ENCODE data around the gene MADD.

The MADD gene

GRCh38 chr11:47359162-47359561 is 89.2 kb downstream of the MADD start:
- POLR2A ChIA-PET = interaction anchor here (0.9 to 1.6 kb wide), 7 partner anchors 14 to 67 kb away, joined by 3 to 9 read pairs (median 4); partner anchors contain the start of genes PSMC3 and SPI1
- Histone ChIP-seq H3K4me1 (ENCODE audit: control extremely low read depth in 1 of 4, control insufficient read depth in 4 of 4, insufficient read depth in 4 of 4, low read length in 3 of 4) (peaks cover 6 to 45% (median 36%) of the 10 kb centered on the region in 4 experiments), H3K36me3 (ENCODE audit: control insufficient read depth in 4 of 4, insufficient read depth in 4 of 4, low read length in 3 of 4) (peaks cover 7 to 63% (median 19%) of the 10 kb centered on the region in 4 experiments), H3K27ac (ENCODE audit: insufficient read depth in 1 of 2, low read depth in 1 of 2, low read length in 2 of 2, poor library complexity in 1 of 2, severe bottlenecking in 2 of 2) (peak overlapping the region; percentile 81 to 86), H3K9me3 (ENCODE audit: control extremely low read depth in 1 of 5, control insufficient read depth in 4 of 5, insufficient read depth in 2 of 5, low read depth in 1 of 5, low read length in 4 of 5) (no peaks in the 10 kb centered on the region), H3K4me3 (ENCODE audit: control insufficient read depth in 1 of 7, extremely low read depth in 1 of 7, insufficient read depth in 4 of 7, low read depth in 2 of 7, low read length in 6 of 7) (peak overlapping the region in 1 of 7 experiments; percentile 28), H3K27me3 (replicated peaks in 2 of 5; ENCODE audit: control insufficient read depth in 4 of 5, insufficient read depth in 5 of 5, low read length in 4 of 5) (no peaks in the 10 kb centered on the region)
- no peak for DNase-seq
- 83% methylated on average over 5 of the region's 7 CpGs for WGBS (ENCODE audit: insufficient coverage)
- CTCF ChIA-PET = interaction anchor here (0.9 to 6.6 kb wide), 9 partner anchors 10 to 180 kb away, joined by 3 to 65 read pairs (median 12); partner anchors contain the start of genes SLC39A13 and SPI1

GRCh38 chr11:47359586-47359985 is 89.7 kb downstream of the MADD start:
- no peaks in the 10 kb centered on the region for H3K9me3 ChIP-seq (ENCODE audit: control extremely low read depth in 1 of 5, control insufficient read depth in 4 of 5, insufficient read depth in 2 of 5, low read depth in 1 of 5, low read length in 4 of 5)
- peak; percentile 74 to 96 (median 94) for DNase-seq
- H3K4me1 ChIP-seq (ENCODE audit: control extremely low read depth in 1 of 4, control insufficient read depth in 4 of 4, insufficient read depth in 4 of 4, low read length in 3 of 4) = peaks cover 6 to 45% (median 36%) of the 10 kb centered on the region in 4 experiments
- ChIA-PET CTCF (interaction anchor here (0.9 to 6.6 kb wide), 10 partner anchors 9 to 180 kb away, joined by 3 to 65 read pairs (median 10); partner anchors contain the start of genes SLC39A13 and SPI1), POLR2A (interaction anchor here (0.6 to 1.6 kb wide), 8 partner anchors 13 to 66 kb away, joined by 3 to 9 read pairs (median 4); partner anchors contain the start of genes PSMC3 and SPI1)
- H3K4me3 ChIP-seq (ENCODE audit: control insufficient read depth in 1 of 7, extremely low read depth in 1 of 7, insufficient read depth in 4 of 7, low read depth in 2 of 7, low read length in 6 of 7) = peak overlapping the region in 2 of 7 experiments; percentile 13 to 28
- peak overlapping the region; percentile 81 to 86 for H3K27ac ChIP-seq (ENCODE audit: insufficient read depth in 1 of 2, low read depth in 1 of 2, low read length in 2 of 2, poor library complexity in 1 of 2, severe bottlenecking in 2 of 2)
- WGBS (ENCODE audit: insufficient coverage) = 13% methylated on average over 15 of the region's 17 CpGs
- H3K27me3 ChIP-seq (replicated peaks in 2 of 5; ENCODE audit: control insufficient read depth in 4 of 5, insufficient read depth in 5 of 5, low read length in 4 of 5) = no peaks in the 10 kb centered on the region
- peaks cover 7 to 63% (median 20%) of the 10 kb centered on the region in 4 experiments for H3K36me3 ChIP-seq (ENCODE audit: control insufficient read depth in 4 of 4, insufficient read depth in 4 of 4, low read length in 3 of 4)

DNA sequence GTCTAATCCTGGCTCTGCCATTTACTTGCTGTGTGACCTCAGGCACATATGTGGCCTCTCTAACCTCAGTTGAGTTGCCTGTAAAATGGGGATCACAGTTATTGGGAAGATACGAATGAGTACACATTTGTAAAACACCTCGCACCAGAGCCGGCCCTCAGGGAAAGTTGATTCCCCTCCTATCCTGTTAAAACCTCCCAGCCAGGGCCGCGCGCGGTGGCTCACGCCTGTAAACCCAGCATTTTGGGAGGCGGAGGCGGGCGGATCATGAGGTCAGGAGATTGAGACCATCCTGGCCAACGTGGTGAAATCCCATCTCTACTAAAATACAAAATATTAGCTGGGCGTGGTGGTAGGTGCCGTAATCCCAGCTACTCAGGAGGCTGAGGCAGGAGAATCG is 90.4 kb downstream of the MADD start:
- WGBS (ENCODE audit: insufficient coverage) = 98% methylated on average over 11 of the region's 15 CpGs
- peaks cover 6 to 45% (median 36%) of the 10 kb centered on the region in 4 experiments for H3K4me1 ChIP-seq (ENCODE audit: control extremely low read depth in 1 of 4, control insufficient read depth in 4 of 4, insufficient read depth in 4 of 4, low read length in 3 of 4)
- no peaks in the 10 kb centered on the region for H3K9me3 ChIP-seq (ENCODE audit: control extremely low read depth in 1 of 5, control insufficient read depth in 4 of 5, insufficient read depth in 2 of 5, low read depth in 1 of 5, low read length in 4 of 5)
- CTCF ChIA-PET = interaction anchor here (0.7 to 6.6 kb wide), 12 partner anchors 9 to 181 kb away, joined by 3 to 65 read pairs (median 7); partner anchors contain the start of genes SLC39A13 and SPI1
- peak overlapping the region in 1 of 2 experiments; percentile 31 for H3K27ac ChIP-seq (ENCODE audit: insufficient read depth in 1 of 2, low read depth in 1 of 2, low read length in 2 of 2, poor library complexity in 1 of 2, severe bottlenecking in 2 of 2)
- POLR2A ChIA-PET = interaction anchor here (0.6 to 1.6 kb wide), 5 partner anchors 13 to 48 kb away, joined by 3 to 6 read pairs (median 3); partner anchors contain the start of genes SLC39A13 and SPI1
- H3K36me3 ChIP-seq (ENCODE audit: control insufficient read depth in 4 of 4, insufficient read depth in 4 of 4, low read length in 3 of 4) = peaks cover 7 to 66% (median 23%) of the 10 kb centered on the region in 4 experiments
- no peak for DNase-seq
- no peaks in the 10 kb centered on the region for H3K27me3 ChIP-seq (replicated peaks in 2 of 5; ENCODE audit: control insufficient read depth in 4 of 5, insufficient read depth in 5 of 5, low read length in 4 of 5)
- H3K4me3 ChIP-seq (ENCODE audit: control insufficient read depth in 1 of 7, extremely low read depth in 1 of 7, insufficient read depth in 4 of 7, low read depth in 2 of 7, low read length in 6 of 7) = peak overlapping the region in 1 of 7 experiments; percentile 23

DNA sequence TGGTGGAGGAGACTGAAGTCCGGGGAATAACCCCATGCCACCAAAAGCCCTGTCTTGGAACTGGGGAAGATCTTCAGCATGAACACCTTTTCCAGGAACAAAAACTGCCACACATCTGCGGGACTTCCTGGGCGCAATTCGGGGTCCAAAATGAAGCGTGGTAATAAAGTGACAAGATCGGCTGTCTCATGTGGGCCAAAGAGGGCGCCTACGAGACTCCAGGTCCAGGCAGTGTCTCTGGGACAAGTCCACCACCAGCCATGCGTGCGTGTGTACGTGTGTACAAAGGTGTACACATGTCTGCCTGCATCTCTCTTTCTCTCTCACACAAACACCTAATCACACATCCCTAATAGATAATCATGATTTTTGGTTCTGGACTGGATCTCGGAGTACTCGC is 91.5 kb downstream of the MADD start:
- CTCF ChIA-PET = interaction anchor here (0.9 to 6.6 kb wide), 5 partner anchors 11 to 42 kb away, joined by 3 to 65 read pairs (median 12); partner anchors contain the start of gene SPI1
- POLR2A ChIA-PET = interaction anchor here (0.6 to 1.1 kb wide), 4 partner anchors 16 to 566 kb away, joined by 3 to 4 read pairs (median 3); partner anchors contain the start of gene SLC39A13
- H3K36me3 ChIP-seq (ENCODE audit: control insufficient read depth in 4 of 4, insufficient read depth in 4 of 4, low read length in 3 of 4) = peaks cover 11 to 65% (median 21%) of the 10 kb centered on the region in 4 experiments
- DNase-seq = no peak
- no peaks in the 10 kb centered on the region for H3K9me3 ChIP-seq (ENCODE audit: control extremely low read depth in 1 of 5, control insufficient read depth in 4 of 5, insufficient read depth in 2 of 5, low read depth in 1 of 5, low read length in 4 of 5)
- H3K27me3 ChIP-seq (replicated peaks in 2 of 5; ENCODE audit: control insufficient read depth in 4 of 5, insufficient read depth in 5 of 5, low read length in 4 of 5) = no peaks in the 10 kb centered on the region
- 88% methylated on average over 9 of the region's 13 CpGs for WGBS (ENCODE audit: insufficient coverage)
- H3K4me1 ChIP-seq (ENCODE audit: control extremely low read depth in 1 of 4, control insufficient read depth in 4 of 4, insufficient read depth in 4 of 4, low read length in 3 of 4) = peaks cover 6 to 45% (median 36%) of the 10 kb centered on the region in 4 experiments
- peak overlapping the region; percentile 13 to 41 for H3K27ac ChIP-seq (ENCODE audit: insufficient read depth in 1 of 2, low read depth in 1 of 2, low read length in 2 of 2, poor library complexity in 1 of 2, severe bottlenecking in 2 of 2)
- H3K4me3 ChIP-seq (ENCODE audit: control insufficient read depth in 1 of 7, extremely low read depth in 1 of 7, insufficient read depth in 4 of 7, low read depth in 2 of 7, low read length in 6 of 7) = peak overlapping the region in 1 of 7 experiments; percentile 4

DNA sequence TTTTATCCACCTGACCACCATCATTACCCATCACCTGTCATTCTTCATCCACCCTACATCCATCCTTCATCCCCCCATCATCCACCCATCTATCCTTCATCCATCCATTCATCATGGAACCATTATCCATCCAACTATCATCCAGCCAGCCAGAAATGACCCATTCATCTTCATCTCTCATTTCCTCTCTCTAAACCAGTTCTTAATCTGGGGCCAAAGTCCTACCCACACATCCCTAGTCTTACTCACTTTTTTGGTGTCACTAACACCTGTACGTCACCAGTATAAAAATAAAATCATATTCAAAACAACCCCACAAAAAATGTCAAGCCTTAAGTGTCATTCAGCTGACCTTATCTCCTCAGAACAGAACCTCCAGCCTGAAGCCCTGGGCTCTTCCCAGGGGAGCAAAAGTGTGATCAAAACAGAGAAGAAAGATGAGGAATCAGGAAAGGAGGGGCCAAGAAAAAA is 96.1 kb downstream of the MADD start:
- no peak overlapping the region for H3K27ac ChIP-seq (ENCODE audit: insufficient read depth in 1 of 2, low read depth in 1 of 2, low read length in 2 of 2, poor library complexity in 1 of 2, severe bottlenecking in 2 of 2)
- no CpG with 5 or more reads among the region's 1 CpG for WGBS (ENCODE audit: insufficient coverage)
- no peaks in the 10 kb centered on the region for H3K9me3 ChIP-seq (ENCODE audit: control extremely low read depth in 1 of 5, control insufficient read depth in 4 of 5, insufficient read depth in 2 of 5, low read depth in 1 of 5, low read length in 4 of 5)
- ChIA-PET POLR2A (no interaction called here), CTCF (interaction anchor here (9.4 kb wide), 1 partner anchor 40 kb away, joined by 217 read pairs; the partner anchor contains the start of gene SLC39A13)
- DNase-seq = no peak
- peaks cover 14 to 58% (median 27%) of the 10 kb centered on the region in 4 experiments for H3K36me3 ChIP-seq (ENCODE audit: control insufficient read depth in 4 of 4, insufficient read depth in 4 of 4, low read length in 3 of 4)
- peaks cover 4 to 15% (median 13%) of the 10 kb centered on the region in 4 experiments for H3K4me1 ChIP-seq (ENCODE audit: control extremely low read depth in 1 of 4, control insufficient read depth in 4 of 4, insufficient read depth in 4 of 4, low read length in 3 of 4)
- H3K4me3 ChIP-seq (ENCODE audit: control insufficient read depth in 1 of 7, extremely low read depth in 1 of 7, insufficient read depth in 4 of 7, low read depth in 2 of 7, low read length in 6 of 7) = no peak overlapping the region
- H3K27me3 ChIP-seq (replicated peaks in 2 of 5; ENCODE audit: control insufficient read depth in 4 of 5, insufficient read depth in 5 of 5, low read length in 4 of 5) = no peaks in the 10 kb centered on the region

DNA sequence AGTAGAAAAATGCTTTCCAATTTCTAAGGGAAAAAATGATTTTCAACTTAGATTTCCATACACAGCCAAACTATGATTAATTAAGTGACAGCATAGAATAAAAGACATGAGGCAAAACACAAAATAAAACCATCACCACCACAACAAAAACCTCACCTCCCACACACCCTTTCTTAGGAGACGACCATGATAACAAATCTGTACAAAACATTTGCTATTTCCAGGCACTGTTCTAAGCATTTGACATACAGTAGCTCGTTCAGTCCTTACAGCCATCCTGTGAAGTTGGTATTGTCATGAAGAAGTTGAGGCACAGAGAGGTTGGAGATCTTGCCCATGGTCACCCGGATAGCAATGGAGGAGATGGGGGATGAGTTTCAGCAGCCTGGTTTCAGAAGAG is 99.7 kb downstream of the MADD start:
- no peaks in the 10 kb centered on the region for H3K27me3 ChIP-seq (replicated peaks in 2 of 5; ENCODE audit: control insufficient read depth in 4 of 5, insufficient read depth in 5 of 5, low read length in 4 of 5)
- peaks cover 18 to 74% (median 44%) of the 10 kb centered on the region in 4 experiments for H3K36me3 ChIP-seq (ENCODE audit: control insufficient read depth in 4 of 4, insufficient read depth in 4 of 4, low read length in 3 of 4)
- ChIA-PET POLR2A (interaction anchor here (1.1 kb wide), 1 partner anchor 9 kb away, joined by 3 read pairs; the partner anchor contains the start of gene SPI1), CTCF (interaction anchor here (0.6 to 9.4 kb wide), 6 partner anchors 8 to 44 kb away, joined by 3 to 217 read pairs (median 4); partner anchors contain the start of genes SLC39A13 and SPI1)
- no peaks in the 10 kb centered on the region for H3K9me3 ChIP-seq (ENCODE audit: control extremely low read depth in 1 of 5, control insufficient read depth in 4 of 5, insufficient read depth in 2 of 5, low read depth in 1 of 5, low read length in 4 of 5)
- WGBS (ENCODE audit: insufficient coverage) = 100% methylated on average over 1 of the region's 3 CpGs
- H3K27ac ChIP-seq (ENCODE audit: insufficient read depth in 1 of 2, low read depth in 1 of 2, low read length in 2 of 2, poor library complexity in 1 of 2, severe bottlenecking in 2 of 2) = no peak overlapping the region
- H3K4me1 ChIP-seq (ENCODE audit: control extremely low read depth in 1 of 4, control insufficient read depth in 4 of 4, insufficient read depth in 4 of 4, low read length in 3 of 4) = peaks cover 0 to 13% (median 13%) of the 10 kb centered on the region in 4 experiments
- no peak for DNase-seq
- no peak overlapping the region for H3K4me3 ChIP-seq (ENCODE audit: control insufficient read depth in 1 of 7, extremely low read depth in 1 of 7, insufficient read depth in 4 of 7, low read depth in 2 of 7, low read length in 6 of 7)

Measured in common myeloid progenitor, CD34-positive (primary cell).